HL-60 (cell line): ENCODE data around the gene RAD51.

Source experiments
- CTCF ChIP-seq: IDR thresholded peaks from one replicate; pipeline ENCODE4 v1.5.1; 2011; ENCODE audit warnings: low read length, control low read depth, inconsistent platforms; ENCODE audit not compliant: insufficient read depth
- GABPA ChIP-seq: IDR thresholded peaks from 2 replicates; pipeline ENCODE4 v1.6.1; 2012; ENCODE audit warnings: low read depth
- POLR2AphosphoS5 ChIP-seq: IDR thresholded peaks from 2 replicates; pipeline ENCODE4 v1.6.1; 2012; ENCODE audit warnings: low read depth
- REST ChIP-seq: IDR thresholded peaks from 2 replicates; pipeline ENCODE4 v1.6.1; 2012; ENCODE audit warnings: low read depth; ENCODE audit not compliant: insufficient replicate concordance
- SPI1 ChIP-seq: IDR thresholded peaks from 2 replicates; pipeline ENCODE4 v1.6.1; 2012; ENCODE audit warnings: low read depth, mild to moderate bottlenecking, borderline replicate concordance

- TF ChIP-seq CTCF (no peak), REST (no peak), POLR2AphosphoS5 (no peak), GABPA (no peak), SPI1 (no peak)
Observed at GRCh38 chr15:40749151-40749630, 54.2 kb downstream of the RAD51 start.
